GM21737 (cell line): Measurements from ENCODE around the gene METRN.
"Not testable (repeated sequence)": the region's sequence is repeated elsewhere in the genome, so short reads cannot be mapped to it uniquely, and the experiment has no call there.

Experiments used
- ATAC-seq: cut with Tn5 transposase; IDR thresholded peaks from one replicate; pipeline ENCODE4 v1.9.1; 2021; ENCODE audit warnings: mild to moderate bottlenecking, moderate library complexity; ENCODE audit not compliant: unreplicated experiment

The METRN gene

DNA sequence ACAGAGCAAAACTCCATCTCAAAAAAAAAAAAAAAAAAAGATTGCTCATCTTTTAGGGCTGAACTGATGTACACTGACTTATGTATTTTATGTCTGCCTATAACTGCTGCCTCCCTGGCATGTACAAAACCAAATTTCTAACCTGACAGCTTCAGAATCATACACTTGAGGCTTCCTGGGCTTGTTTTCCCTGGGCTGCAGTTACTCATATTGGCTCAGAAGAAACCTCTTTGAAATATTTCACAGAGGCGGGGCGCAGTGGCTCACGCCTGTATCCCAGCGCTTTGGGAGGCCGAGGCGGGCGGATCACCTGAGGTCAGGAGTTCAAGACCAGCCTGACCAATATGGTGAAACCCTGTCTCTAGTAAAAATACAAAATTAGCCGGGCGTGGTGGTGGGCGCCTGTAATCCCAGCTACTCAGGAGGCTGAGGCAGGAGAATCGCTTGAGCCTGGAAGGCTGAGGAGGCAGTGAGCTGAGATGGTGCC is 39.2 kb downstream of the METRN start:
- ATAC-seq = not testable (repeated sequence)

DNA sequence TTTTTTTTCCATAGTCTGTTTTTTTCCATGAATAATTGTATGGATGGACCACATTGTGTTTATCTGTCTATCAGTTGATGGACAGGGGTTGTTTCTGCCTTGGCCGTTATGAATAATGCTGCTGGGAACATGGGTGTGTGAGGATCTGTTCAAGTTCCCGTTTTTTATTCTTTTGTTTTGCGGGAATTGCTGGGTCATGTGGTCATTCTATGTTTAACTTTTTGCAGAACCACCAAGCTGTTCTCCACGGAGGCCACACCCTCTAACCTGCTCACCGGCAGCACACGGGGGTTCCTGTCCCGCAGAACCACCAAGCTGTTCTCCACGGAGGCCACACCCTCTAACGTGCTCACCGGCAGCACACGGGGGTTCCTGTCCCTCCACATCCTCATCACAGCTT is 39.7 kb downstream of the METRN start:
- ATAC-seq = no peak

DNA sequence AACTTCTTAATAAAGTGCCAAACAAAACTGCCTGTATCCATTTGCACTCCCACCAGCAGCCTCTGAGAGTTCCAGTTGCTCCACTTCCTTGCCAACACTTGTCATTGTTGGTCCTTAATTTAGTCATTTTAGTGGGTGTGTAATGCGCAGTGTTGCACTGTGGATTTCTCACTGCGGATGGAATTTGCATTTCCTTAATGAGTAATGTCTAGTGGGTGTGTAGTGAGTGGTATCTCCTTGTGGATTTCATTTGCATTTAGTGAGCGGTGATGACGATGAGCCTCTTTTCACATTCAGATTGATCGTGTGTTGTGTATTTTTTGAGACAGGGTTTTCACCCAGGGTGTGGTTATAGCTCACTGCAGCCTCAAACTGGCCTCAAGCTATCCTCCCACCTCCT is 41.5 kb downstream of the METRN start:
- ATAC-seq = no peak

DNA sequence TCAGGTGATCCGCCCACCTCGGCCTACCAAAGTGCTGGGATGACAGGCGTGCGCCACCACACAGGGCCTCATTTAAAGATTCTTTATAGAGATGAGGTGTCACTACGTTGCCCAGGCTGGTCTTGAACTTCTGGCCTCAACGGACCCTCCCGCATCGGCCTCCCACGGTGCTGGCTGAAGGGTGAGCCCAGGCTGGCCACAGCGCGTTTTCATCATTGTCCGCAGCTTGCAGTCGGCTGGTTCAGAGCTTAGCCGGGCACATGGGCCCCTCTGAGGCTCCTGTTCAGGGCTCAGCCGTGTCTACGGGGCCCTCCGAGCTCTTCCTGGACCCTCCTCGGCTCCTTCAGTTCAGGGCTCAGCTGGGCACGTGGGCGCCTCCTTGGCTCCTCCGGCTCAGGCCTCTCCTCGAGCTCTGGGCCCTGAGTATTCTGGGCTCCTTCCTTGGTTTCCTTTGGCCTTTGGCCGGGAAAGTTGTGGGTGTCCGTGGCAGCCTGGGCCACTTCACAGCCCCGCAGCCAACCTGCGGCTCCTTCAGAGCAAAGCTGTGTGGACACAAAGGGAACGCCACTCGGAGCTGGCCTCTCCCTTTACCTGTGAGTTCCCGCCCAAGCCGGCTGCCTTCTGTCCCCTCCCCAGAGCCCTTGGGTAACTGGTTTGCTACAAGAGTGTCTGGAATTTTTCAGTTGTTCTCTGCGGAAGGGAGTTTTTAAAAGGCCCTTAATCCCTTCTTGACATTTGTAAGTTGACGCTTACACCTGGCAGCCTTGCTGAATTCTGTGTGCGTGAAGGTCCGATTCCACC is 44.4 kb downstream of the METRN start:
- ATAC-seq = no peak

DNA sequence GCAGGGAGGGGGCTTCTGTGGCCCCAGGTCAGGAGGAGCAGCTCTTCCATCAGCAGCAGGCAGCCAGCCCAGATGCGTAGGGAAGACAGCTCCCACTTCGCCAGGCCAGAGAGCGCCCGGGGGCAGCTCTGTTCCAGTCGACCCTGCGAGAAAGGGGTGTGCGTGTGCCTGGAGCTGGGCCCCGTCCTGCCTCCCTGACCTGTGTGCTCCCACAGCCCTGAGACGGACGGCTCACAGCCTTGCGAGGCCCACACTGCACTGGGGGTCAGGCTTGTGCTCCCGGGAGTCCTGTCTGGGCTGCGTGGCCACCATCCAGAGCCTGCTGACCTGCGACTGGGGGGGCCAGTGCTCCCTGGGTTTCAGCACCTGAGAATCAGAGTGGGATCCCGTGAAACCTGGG is 45.1 kb downstream of the METRN start:
- ATAC-seq = no peak

DNA sequence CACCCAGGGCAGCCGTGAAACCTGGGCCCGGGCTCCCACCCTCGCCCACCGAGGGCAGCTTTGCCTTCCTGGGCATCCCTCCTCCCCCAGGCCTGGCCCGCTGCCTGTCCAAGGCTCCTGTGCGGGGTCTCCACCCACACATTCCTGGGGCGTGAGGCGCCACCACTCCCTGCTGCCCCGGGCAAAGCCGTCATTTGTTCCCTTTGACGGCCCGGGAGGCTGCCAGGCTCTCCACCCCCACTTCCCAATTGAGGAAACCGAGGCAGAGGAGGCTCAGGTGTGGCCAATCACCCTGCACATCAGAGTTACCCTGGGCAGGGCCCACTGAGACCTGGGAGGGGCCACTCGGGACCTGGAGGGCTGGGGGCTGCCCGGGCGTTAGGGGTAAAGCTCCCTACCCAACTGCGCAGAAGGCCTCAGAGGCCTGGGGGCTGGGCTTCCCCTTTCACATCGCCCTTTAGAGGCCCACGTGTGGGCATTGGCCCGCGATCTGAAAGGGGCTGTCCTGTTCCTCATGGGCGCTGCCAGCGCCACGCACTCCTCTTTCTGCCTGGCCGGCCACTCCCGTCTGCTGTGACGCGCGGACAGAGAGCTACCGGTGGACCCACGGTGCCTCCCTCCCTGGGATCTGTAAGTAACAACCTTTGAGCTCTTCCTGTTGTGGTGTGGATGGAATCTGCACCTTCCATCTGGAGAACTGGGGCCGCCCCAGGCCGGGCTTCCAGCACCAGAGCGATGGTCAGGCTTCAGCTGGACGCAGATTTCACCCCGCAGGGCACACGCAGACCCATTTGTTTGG is 45.8 kb downstream of the METRN start, which contains the start of gene MSLN:
MSLN (plus strand) TSS at position 190 of the 799 bp plus-strand sequence. CDS start 1,947 bp downstream, outside the sequence.
- ATAC-seq = no peak

DNA sequence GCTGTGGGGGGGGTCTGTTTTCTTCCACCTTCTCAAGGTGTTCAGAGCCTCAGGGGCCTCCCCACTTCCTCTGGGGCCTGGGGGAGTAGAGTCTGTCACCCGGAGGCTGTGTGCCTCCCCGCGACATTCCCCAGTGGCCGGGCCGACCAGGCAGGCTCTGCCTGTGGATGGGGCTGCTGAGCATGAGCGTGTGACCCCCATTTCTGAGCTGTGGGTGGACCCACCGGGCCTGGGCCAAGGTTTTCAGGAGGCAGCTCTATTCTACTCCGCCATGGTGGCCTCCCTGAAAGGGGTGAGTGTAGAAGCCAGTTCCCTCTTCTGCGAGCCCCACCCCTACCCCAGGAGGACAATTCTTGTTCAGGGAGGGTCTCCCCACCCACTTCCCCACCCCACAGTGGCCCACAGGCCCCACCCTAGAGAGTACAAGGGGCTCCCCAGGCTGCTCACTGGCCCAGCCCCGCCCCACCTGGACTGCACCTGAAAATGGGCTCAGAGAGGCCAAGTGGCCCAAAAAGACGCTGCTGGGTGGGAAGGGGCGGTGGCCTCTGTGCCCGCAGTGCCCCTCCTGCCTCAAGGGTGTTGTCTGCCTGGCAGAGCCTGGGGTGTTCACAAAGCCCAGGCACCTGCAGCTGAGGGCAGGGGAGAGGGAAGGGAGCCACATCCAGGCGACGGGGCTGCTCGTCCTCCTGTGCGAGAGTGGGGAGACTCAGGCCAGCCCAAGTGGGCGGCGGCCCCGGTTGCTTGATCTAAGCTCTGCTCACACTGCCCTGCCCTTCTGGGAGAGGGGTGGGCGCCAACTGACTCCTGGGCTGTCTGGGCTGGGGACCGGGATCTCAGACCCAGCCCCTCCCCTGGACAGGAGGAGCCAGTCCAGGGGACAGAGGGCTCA is 47.0 kb downstream of the METRN start:
- ATAC-seq = no peak

DNA sequence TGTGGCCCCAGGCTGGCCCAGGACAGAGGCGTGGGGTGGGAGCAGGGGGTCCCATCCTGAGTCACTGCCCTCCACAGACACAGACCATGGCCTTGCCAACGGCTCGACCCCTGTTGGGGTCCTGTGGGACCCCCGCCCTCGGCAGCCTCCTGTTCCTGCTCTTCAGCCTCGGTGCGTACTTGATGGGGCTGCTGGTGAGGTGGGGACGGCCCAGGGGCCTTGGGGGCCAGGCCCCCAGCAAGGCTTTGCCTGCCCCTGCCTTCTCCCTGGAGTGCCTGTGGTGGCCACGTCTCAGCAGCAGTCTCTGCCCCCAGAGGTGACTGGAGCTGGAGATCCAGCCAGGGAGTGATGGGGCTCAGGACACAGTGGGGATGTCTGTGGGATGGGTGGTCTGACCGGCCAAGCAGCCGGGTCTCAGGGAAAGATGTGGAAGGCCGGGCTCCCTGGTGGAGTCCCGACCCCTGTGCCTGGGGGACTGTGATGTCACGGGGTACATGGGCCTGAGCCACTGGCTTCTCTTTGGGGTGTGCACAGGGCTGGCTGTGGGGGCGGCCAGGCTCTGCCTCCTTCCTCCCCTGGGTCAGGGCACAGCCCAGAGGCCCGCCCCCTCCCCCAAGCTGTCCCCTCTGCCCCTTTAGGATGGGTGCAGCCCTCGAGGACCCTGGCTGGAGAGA is 47.8 kb downstream of the METRN start:
- ATAC-seq = no peak

DNA sequence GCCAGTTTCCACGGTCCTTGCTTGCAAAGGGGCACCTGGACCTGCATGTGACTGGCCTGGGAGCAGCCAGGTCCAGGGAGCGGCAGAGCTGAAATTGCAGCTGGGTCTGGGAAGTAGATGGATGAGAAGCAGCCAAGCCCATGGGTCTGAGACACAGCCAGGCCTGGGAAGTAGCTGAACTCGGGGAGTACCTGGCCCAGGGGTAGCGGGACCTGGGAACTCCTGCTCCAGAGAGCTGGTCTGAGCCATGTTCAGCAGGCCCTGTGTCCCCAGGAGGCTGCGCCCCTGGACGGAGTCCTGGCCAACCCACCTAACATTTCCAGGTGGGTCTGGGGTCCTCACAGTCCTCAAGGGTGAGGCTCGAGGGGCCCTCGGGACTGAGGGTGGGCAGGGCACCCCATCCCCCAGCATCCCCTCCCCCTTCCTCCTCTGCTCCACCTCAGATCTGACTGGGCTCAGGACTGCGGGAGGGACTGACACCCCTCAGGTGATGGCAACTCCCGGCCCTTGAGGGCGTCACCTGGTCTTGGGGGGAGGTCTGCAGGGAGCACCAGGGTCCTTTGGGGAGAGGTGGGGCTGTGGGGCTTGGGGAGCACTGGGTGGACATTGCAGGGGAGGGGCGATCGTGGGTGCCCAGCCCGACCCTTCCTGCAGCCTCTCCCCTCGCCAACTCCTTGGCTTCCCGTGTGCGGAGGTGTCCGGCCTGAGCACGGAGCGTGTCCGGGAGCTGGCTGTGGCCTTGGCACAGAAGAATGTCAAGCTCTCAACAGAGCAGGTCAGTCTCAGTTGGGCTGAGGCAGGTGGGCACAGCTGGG is 48.7 kb downstream of the METRN start:
- no peak for ATAC-seq

DNA sequence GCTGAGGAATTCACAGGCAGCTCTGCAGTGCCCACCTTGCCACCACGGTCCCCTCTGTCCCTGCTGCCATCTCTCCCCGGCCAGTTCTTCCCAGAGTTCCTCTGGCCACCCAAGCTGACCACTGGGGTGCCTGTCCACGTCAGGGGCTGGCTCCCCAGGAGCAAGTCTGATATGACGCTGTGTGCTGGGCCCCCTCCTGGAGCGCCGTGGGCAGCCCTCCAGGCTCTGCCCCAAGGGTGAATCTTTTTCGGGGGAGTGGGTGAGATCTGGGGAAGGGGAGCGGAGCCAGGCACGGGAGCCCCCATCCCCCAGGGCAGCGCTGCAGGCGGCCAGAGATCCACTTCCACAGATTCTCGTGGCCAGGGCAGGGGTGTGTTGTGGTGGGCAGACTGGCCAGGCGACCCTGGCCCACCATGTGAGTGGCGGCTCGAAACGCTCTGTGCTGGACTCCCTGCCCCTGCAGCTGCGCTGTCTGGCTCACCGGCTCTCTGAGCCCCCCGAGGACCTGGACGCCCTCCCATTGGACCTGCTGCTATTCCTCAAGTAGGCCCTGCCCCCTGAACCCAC is 49.3 kb downstream of the METRN start:
- no peak for ATAC-seq

DNA sequence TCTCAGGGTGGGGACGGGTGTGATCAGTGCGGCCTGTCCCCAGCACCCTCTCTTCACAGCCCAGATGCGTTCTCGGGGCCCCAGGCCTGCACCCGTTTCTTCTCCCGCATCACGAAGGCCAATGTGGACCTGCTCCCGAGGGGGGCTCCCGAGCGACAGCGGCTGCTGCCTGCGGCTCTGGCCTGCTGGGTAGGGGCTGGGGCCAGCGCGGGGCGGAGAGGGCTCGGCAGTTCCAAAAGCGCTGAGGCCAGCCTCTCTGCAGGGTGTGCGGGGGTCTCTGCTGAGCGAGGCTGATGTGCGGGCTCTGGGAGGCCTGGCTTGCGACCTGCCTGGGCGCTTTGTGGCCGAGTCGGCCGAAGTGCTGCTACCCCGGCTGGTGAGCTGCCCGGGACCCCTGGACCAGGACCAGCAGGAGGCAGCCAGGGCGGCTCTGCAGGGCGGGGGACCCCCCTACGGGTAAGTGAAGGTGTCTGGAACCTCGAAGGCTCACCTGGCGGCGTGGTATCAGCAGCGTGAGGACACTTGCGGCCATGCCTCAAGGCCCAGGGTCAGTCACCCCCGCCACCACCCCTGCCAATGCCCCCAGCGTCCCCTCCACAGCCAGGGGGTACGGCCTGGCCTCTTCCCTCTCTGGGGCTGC is 50.0 kb downstream of the METRN start:
- no peak for ATAC-seq

DNA sequence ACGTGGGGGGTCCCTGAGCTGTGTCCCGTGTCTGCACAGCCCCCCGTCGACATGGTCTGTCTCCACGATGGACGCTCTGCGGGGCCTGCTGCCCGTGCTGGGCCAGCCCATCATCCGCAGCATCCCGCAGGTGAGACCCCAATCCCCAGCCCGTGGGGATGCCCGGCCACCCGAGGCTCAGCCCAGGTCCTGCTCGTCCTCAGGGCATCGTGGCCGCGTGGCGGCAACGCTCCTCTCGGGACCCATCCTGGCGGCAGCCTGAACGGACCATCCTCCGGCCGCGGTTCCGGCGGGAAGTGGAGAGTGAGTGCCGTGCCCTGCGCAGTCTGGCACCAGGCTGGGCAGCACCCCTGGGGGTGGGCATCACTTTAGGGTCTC is 50.6 kb downstream of the METRN start:
- no peak for ATAC-seq

DNA sequence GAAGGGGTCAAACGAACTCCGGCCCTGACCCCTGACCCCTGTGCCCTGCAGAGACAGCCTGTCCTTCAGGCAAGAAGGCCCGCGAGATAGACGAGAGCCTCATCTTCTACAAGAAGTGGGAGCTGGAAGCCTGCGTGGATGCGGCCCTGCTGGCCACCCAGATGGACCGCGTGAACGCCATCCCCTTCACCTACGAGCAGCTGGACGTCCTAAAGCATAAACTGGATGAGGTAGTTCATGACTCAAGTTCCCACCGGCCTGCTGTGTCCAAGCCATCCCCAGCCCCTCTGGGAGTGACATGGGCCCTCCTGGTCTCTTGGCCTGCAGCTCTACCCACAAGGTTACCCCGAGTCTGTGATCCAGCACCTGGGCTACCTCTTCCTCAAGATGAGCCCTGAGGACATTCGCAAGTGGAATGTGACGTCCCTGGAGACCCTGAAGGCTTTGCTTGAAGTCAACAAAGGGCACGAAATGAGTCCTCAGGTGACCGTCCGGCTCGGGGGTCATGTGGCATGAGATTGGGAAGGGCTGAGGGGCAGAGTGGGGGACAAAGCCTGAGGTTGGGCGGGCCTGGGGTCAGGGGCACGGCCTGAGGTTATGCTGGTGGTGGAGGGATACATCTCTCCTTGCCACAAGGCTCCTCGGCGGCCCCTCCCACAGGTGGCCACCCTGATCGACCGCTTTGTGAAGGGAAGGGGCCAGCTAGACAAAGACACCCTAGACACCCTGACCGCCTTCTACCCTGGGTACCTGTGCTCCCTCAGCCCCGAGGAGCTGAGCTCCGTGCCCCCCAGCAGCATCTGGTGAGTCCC is 51.3 kb downstream of the METRN start:
- ATAC-seq = no peak

DNA sequence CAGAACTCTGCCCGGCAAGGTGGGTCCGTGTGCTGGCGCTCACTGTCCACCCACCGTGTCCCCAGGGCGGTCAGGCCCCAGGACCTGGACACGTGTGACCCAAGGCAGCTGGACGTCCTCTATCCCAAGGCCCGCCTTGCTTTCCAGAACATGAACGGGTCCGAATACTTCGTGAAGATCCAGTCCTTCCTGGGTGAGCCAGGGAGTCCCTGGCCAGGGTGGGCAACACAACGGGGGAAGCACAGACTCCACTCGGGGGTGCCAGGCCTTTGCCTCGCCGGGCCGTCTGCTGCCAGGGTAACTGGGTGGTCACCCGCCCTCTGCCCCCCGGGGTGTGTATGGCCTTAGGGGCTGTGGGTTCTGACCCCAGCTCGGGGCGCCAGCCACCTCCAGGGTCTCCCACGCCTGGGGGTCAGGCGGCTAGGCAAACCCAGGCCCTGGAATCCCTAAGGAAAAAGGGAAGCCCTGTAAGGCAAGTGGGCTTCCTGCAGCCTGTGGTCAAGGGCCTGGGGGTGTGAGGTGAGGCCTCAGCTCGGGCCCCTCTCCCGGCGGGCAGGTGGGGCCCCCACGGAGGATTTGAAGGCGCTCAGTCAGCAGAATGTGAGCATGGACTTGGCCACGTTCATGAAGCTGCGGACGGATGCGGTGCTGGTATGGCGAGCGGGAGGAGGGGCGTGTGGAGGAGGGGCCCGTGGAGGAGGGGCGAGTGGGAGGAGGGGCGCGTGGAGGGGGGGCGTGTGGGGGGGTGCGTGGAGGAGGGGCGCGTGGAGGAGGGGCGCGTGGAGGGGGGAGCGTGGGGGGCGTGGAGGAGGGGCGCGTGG is 52.1 kb downstream of the METRN start:
- no peak for ATAC-seq

DNA sequence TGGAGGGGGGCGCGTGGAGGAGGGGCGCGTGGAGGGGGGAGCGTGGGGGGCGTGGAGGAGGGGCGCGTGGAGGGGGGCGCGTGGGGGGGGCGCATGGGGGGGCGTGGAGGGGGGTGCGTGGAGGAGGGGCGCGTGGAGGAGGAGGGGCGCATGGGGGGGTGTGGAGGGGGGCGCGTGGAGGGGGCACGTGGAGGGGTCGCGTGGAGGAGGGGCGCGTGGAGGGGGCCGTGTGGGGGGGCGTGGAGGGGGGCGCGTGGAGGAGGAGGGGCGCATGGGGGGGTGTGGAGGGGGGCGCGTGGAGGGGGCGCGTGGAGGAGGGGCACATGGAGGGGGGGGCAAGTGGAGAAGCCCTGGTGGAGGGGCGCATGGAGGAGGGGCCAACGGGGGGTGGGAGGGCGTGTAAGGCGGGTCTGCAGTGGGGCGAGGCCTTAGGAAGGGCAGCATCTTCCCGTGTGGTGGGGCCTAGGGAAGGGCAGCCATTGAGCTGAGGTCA is 52.9 kb downstream of the METRN start:
- no peak for ATAC-seq

DNA sequence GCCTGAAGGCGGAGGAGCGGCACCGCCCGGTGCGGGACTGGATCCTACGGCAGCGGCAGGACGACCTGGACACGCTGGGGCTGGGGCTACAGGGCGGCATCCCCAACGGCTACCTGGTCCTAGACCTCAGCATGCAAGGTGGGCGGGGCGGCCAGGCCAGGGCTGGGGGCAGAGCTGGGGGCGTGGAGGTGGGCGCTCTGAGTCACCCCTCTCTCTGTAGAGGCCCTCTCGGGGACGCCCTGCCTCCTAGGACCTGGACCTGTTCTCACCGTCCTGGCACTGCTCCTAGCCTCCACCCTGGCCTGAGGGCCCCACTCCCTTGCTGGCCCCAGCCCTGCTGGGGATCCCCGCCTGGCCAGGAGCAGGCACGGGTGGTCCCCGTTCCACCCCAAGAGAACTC is 53.5 kb downstream of the METRN start:
- ATAC-seq = no peak
